Lower leg skin (tissue), 4 donors: ENCODE measurements around the gene ATG7. TPM values are rescaled to one million over a fixed set of nuclear protein-coding genes. Genes with fewer than 3 reads are reported as not detected.
"Not testable (repeated sequence)": the region's sequence is repeated elsewhere in the genome, so short reads cannot be mapped to it uniquely, and the experiment has no call there.

Experiments used
- DNase-seq, 2 donors: peaks; one replicate each; pipeline ENCODE4 v3.0.0-alpha.2; 2019; ENCODE audit warnings: low spot score in 2 of 2
- H3K4me3 ChIP-seq: fragments of 200-600 bp; sonication (generic); 2 replicates; pipeline ENCODE4 v1.5.1; 2017; ENCODE audit warnings: mild to moderate bottlenecking, low read depth; ENCODE audit not compliant: poor library complexity, severe bottlenecking
- CTCF ChIP-seq, 3 donors: fragments of 450-650 bp; IDR thresholded peaks; one replicate each; pipeline ENCODE4 v1.5.1; 2016; ENCODE audit warnings: antibody characterized with exemption in 3 of 3, mild to moderate bottlenecking in 3 of 3, moderate library complexity in 2 of 3
- POLR2A ChIP-seq, 2 donors: fragments of 450-650 bp; IDR thresholded peaks; one replicate each; pipeline ENCODE4 v1.6.1; 2016 to 2017; ENCODE audit warnings: antibody characterized with exemption in 2 of 2, mild to moderate bottlenecking in 1 of 2, moderate library complexity in 1 of 2
- WGBS, 2 donors: methylation state at CpG; one replicate each; pipeline ENCODE4 v1.1.5; 2018; 5-methylcytosine and 5-hydroxymethylcytosine counted together
- intact Hi-C: fragments of 100-400 bp; cut with DNase I; formaldehyde crosslinking; loops from one replicate; pipeline ENCODE4 v1.15.0; 2023; ENCODE audit warnings: low total_unique reads
- total RNA-seq, 4 donors: library from RNA; depleted of rRNA; stranded (reverse); fragments of >200 nt; gene quantifications; one replicate each; pipeline ENCODE4 v1.1.0, GENCODE V29; 2016

ATG7 gene
- total RNA-seq, 4 donors from 2014 or later = 38.8 to 110 (median 53.2) TPM

GRCh38 chr3:11477407-11477911 lies 205.3 kb downstream of the ATG7 start:
- H3K4me3 ChIP-seq = no peak overlapping the region
- 32 to 35% methylated on average over 3 of the region's 3 CpGs for WGBS, 2 donors
- TF ChIP-seq POLR2A (IDR thresholded peaks at IDR 0.05) (no peak), CTCF (IDR thresholded peaks at IDR 0.05) (no peak)
- no peak for DNase-seq
- intact Hi-C loops = no loop called here

DNA sequence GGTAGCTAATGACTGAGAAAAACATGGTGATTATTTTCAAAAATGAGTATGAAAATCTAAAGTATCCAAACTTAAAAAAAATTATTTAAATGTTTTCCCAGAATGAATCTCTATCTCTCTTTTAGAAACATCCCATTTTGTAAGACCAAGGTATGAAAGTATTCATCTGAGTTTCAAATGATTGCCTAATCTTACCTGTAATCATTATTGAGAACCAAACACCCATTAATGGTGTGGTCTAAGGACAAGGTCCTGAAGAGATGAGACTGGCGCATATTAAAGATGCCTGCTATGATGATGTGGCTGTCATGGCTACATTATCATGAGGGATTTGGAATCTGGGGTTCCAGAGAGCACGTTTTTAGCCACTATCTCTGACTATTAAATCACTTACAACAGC lies 206.0 kb downstream of the ATG7 start:
- 53 to 64% methylated on average over 2 of the region's 2 CpGs for WGBS, 2 donors
- TF ChIP-seq POLR2A (IDR thresholded peaks at IDR 0.05) (no peak), CTCF (IDR thresholded peaks at IDR 0.05) (no peak)
- intact Hi-C loops = no loop called here
- H3K4me3 ChIP-seq = no peak overlapping the region
- DNase-seq = no peak

DNA sequence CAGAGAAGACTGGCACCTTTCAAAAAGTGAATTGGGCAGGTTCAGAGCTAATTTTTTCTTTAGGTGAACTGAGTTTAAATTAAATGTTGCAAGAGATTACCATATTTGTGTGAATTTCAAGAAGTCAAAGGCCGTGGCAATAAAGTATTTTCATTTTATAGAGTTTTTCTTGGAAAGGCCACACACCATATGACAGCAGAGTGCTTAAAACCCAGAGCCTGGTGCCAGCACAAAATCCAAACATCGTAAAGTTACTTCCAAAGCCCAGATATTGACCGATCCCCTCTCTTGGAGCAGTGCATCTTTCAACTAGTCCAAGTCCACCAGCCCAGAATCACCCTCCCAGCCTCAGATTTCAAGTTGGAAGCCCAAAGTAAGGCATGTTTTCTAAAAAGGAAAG lies 207.0 kb downstream of the ATG7 start:
- WGBS, 2 donors = 55 to 61% methylated on average over 3 of the region's 3 CpGs
- H3K4me3 ChIP-seq = no peak overlapping the region
- TF ChIP-seq CTCF (IDR thresholded peaks at IDR 0.05) = no peak
- no peak for TF ChIP-seq POLR2A (IDR thresholded peaks at IDR 0.05)
- intact Hi-C loops = no loop called here
- DNase-seq = no peak

- TF ChIP-seq CTCF (IDR thresholded peaks at IDR 0.05) = no peak
- TF ChIP-seq POLR2A (IDR thresholded peaks at IDR 0.05) = no peak
- H3K4me3 ChIP-seq = no peak overlapping the region
- DNase-seq = no peak
- intact Hi-C loops = no loop called here
- WGBS, 2 donors = 79% methylated on average over 7 of the region's 7 CpGs
Observed at GRCh38 chr3:11480663-11481298, 208.6 kb downstream of the ATG7 start.

DNA sequence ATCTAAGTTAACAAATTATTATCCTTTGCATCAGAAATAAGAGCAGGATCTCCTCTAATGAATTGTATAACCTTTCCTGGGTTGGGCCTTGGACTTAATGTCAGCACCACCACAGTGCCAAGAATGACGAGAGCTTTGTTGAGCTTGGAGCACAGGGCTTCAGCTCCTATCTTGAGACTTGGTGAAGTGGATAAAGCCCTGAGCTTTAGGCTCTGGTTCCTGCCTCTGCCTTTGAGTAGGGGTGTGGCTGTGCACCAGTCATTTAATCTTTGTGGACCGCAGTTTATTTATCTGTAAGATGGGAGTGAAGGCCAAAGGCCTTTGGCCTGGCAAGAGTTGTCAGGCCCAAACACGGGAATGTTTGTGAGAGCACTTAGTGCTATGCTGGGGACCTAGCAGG lies 209.4 kb downstream of the ATG7 start:
- 53 to 66% methylated on average over 3 of the region's 3 CpGs for WGBS, 2 donors
- intact Hi-C loops = no loop called here
- TF ChIP-seq POLR2A (IDR thresholded peaks at IDR 0.05) = no peak
- no peak for TF ChIP-seq CTCF (IDR thresholded peaks at IDR 0.05)
- DNase-seq = no peak
- H3K4me3 ChIP-seq = no peak overlapping the region

GRCh38 chr3:11482021-11482420 lies 209.8 kb downstream of the ATG7 start:
- 82 to 89% methylated on average over 8 of the region's 8 CpGs for WGBS, 2 donors
- no peak for TF ChIP-seq POLR2A (IDR thresholded peaks at IDR 0.05)
- intact Hi-C loops = no loop called here
- no peak for DNase-seq
- H3K4me3 ChIP-seq = no peak overlapping the region

GRCh38 chr3:11488356-11488755 lies 216.2 kb downstream of the ATG7 start:
- intact Hi-C loops, DNase-seq, H3K4me3 ChIP-seq: not testable (repeated sequence)
- 98 to 100% methylated on average over 23 to 24 of the region's 42 CpGs for WGBS, 2 donors
